Measurements from ENCODE around the gene VKORC1.

- TF ChIP-seq GATA2 (IDR thresholded peaks at IDR 0.05; ENCODE audit: low read depth, low read length), result no peak
- TF ChIP-seq GATA3 (IDR thresholded peaks at IDR 0.05; ENCODE audit: low read depth, low read length), result no peak
These were observed 22.7 kb downstream of the VKORC1 start for GRCh38 chr16:31071861-31072260.

Data from SH-SY5Y (cell line).